ENCODE measurements around the gene ANKDD1B. TPM values are rescaled to one million over a fixed set of nuclear protein-coding genes. Genes with fewer than 3 reads are reported as not detected.
"Not testable (repeated sequence)": the region's sequence is repeated elsewhere in the genome, so short reads cannot be mapped to it uniquely, and the experiment has no call there.

ANKDD1B gene
- polyA plus RNA-seq, 2 of the 4 experiments (the other 2 are of a cell fraction): 0.09 to 0.14 TPM

DNA sequence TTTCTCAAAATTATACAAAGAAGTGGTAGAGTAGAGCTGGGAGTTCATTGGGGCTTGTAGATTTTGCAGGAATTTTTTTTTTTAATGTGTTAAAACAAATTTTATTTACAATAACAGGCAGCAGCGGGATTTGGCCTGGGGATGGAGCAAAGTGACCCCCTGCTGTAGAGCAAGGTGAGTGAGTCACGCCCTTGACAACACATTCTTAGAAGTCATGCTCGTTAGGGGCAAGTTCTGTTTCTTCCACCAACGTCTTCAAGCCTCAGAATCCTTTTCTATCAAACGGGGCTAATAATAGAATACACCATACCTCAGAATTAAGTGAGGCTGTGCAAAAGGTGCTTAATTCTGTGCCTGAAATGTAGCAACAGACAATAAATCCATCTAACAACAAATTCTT is 1.1 kb upstream of the ANKDD1B start (continued):
- no peak for TF ChIP-seq RARB (CRISPR knock-in tag; IDR thresholded peaks at IDR 0.05)
- no peak for TF ChIP-seq BHLHE40 (IDR thresholded peaks at IDR 0.05; ENCODE audit: low read depth, low read length)
- no peak for TF ChIP-seq KDM1A (IDR thresholded peaks at IDR 0.05; ENCODE audit: low read depth)
- TF ChIP-seq FOSB (CRISPR knock-in tag; IDR thresholded peaks at IDR 0.05): no peak
- no peak for TF ChIP-seq CHD4 (IDR thresholded peaks at IDR 0.05; ENCODE audit: borderline replicate concordance)
- TF ChIP-seq ESRRA (IDR thresholded peaks at IDR 0.05; ENCODE audit: borderline replicate concordance, low read length): no peak
- TF ChIP-seq PHF8 (IDR thresholded peaks at IDR 0.05; ENCODE audit: borderline replicate concordance, low read depth): no peak
- TF ChIP-seq HES2 (IDR thresholded peaks at IDR 0.05): no peak
- TF ChIP-seq BCL3 (IDR thresholded peaks at IDR 0.05): no peak
- no peak for TF ChIP-seq HOXB13 (CRISPR knock-in tag; IDR thresholded peaks at IDR 0.05; ENCODE audit: low read depth)

DNA sequence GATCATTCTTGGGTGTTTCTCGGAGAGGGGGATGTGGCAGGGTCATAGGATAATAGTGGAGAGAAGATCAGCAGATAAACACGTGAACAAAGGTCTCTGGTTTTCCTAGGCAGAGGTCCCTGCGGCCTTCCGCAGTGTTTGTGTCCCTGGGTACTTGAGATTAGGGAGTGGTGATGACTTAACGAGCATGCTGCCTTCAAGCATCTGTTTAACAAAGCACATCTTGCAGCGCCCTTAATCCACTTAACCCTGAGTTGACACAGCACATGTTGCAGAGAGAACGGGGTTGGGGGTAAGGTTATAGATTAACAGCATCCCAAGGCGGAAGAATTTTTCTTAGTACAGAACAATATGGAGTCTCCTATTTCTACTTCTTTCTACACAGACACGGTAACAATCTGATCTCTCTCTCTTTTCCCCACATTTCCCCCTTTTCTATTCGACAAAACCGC is 368 bp upstream of the ANKDD1B start:
- H3K4me2 ChIP-seq: peak overlapping the region; percentile 80
- TF ChIP-seq E2F6 (IDR thresholded peaks at IDR 0.05; ENCODE audit: borderline replicate concordance, low read depth): 0 out of 2 replicates have a peak, but pooled peaks have one; percentile 6
- TF ChIP-seq JUN (IDR thresholded peaks at IDR 0.05): 0 out of 5 replicates have a peak, but pooled peaks of 1 of the 2 experiments have one; percentile 1
- TF ChIP-seq MAX (IDR thresholded peaks at IDR 0.05): peak; percentile 64; the same call in 1 of the 2 replicates
- FAIRE-seq, H3K9me3 ChIP-seq, CTCF ChIA-PET, POLR2A ChIA-PET: not testable (repeated sequence)
- peak overlapping the region; percentile 68 for H3K4me3 ChIP-seq
- WGBS (ENCODE audit: missing lambda C conversion rate): 3% methylated on average over 10 of the region's 11 CpGs
- H3K4me1 ChIP-seq: peaks cover 12% of the 10 kb centered on the region
- H3K27ac ChIP-seq: peak overlapping the region; percentile 88 to 98
- DNase-seq (ENCODE audit: low read depth in 1 of 2, low spot score in 1 of 2) (peak in 1 of 2 experiments; percentile 73), ATAC-seq (peak in 1 of 2 experiments; percentile 69; a peak in 3 of 6 replicates)

DNA sequence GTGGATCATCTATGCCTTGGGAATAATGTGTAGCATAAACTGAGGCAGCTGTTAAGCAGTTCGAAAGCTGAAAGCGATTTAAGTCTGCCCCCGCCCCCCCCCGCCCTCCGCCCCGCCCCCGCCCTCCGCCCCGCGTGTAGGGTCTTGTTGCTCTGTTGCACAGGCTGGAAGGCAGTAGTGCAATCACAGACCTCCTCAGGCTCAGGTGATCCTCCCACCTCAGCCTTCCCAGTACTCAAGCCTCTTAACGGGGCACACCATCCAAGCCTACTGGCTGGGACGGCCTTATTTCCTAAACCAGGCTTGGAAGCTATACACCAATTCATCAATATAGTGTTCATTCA is 945 bp downstream of the ANKDD1B start:
- Histone ChIP-seq H3K4me1 (peaks cover 12% of the 10 kb centered on the region), H3K27ac (peak overlapping the region; percentile 88 to 98; a peak in 5 of 6 replicates), H3K4me3 (peak overlapping the region; percentile 68), H3K4me2 (peak overlapping the region; percentile 80), H3K9me3 (no peaks in the 10 kb centered on the region)
- CTCF ChIA-PET: interaction anchor here (1.3 kb wide), 1 partner anchor 71 kb away, joined by 3 read pairs; no protein-coding TSS in a partner anchor
- FAIRE-seq: no peak
- POLR2A ChIA-PET: interaction anchor here (0.7 kb wide), 1 partner anchor 57 kb away, joined by 3 read pairs; no protein-coding TSS in a partner anchor
- DNase-seq (ENCODE audit: low read depth in 1 of 2, low spot score in 1 of 2): no peak
- TF ChIP-seq JUN (IDR thresholded peaks at IDR 0.05): no peak
- no peak for TF ChIP-seq ZSCAN20 (CRISPR knock-in tag; IDR thresholded peaks at IDR 0.05)
- ATAC-seq: peak in 1 of 2 experiments; percentile 14; a peak in 2 of 6 replicates
- 51% methylated on average over 12 of the region's 12 CpGs for WGBS (ENCODE audit: missing lambda C conversion rate)

DNA sequence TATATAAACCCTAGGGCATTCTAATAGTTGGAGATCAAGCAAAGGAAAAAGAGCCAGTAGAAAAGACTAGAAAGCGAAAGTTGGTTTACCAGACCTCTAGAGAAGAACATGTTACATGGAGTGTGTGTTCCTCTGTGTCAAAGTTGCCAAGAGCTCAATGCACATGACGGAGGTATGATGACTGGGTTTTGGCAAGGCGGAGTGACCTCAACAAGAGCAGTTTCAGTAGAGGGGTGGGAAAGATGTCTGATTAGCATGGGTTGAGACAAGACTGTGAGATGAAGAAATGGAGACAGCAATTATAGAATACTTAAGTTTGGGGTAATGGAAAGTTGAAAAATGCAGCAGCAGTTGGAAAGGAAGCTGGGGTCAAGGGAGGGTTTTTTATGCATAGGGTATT is 1.6 kb downstream of the ANKDD1B start:
- Histone ChIP-seq H3K4me3 (no peak overlapping the region), H3K27ac (no peak overlapping the region; a peak in 1 of 6 replicates), H3K4me2 (no peak overlapping the region), H3K9me3 (no peaks in the 10 kb centered on the region), H3K4me1 (peaks cover 12% of the 10 kb centered on the region)
- POLR2A ChIA-PET: no interaction called here
- FAIRE-seq (no peak), ATAC-seq (no peak), DNase-seq (ENCODE audit: low read depth in 1 of 2, low spot score in 1 of 2) (no peak)
- CTCF ChIA-PET: interaction anchor here (1.4 kb wide), 1 partner anchor 9 kb away, joined by 3 read pairs; no protein-coding TSS in a partner anchor
- 96% methylated on average over 3 of the region's 3 CpGs for WGBS (ENCODE audit: missing lambda C conversion rate)
- TF ChIP-seq CHD2 (IDR thresholded peaks at IDR 0.05; ENCODE audit: low read length, partially characterized antibody) (no peak), ZSCAN20 (CRISPR knock-in tag; IDR thresholded peaks at IDR 0.05) (no peak), BCL3 (IDR thresholded peaks at IDR 0.05) (no peak), EHMT2 (IDR thresholded peaks at IDR 0.05; ENCODE audit: low read depth) (no peak), POLR2AphosphoS2 (conservative IDR thresholded peaks at IDR 0.05; ENCODE audit: low read length) (no peak), KDM5A (IDR thresholded peaks at IDR 0.05) (no peak), RNF2 (IDR thresholded peaks at IDR 0.05; ENCODE audit: borderline replicate concordance, low read depth) (no peak), CBX2 (IDR thresholded peaks at IDR 0.05; ENCODE audit: borderline replicate concordance, low read depth) (no peak), RFX5 (IDR thresholded peaks at IDR 0.05) (no peak)
- TF ChIP-seq, protein P1, sequence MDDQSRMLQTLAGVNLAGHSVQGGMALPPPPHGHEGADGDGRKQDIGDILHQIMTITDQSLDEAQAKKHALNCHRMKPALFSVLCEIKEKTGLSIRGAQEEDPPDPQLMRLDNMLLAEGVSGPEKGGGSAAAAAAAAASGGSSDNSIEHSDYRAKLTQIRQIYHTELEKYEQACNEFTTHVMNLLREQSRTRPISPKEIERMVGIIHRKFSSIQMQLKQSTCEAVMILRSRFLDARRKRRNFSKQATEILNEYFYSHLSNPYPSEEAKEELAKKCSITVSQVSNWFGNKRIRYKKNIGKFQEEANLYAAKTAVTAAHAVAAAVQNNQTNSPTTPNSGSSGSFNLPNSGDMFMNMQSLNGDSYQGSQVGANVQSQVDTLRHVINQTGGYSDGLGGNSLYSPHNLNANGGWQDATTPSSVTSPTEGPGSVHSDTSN (IDR thresholded peaks at IDR 0.05): no peak
- TF ChIP-seq, protein P2, sequence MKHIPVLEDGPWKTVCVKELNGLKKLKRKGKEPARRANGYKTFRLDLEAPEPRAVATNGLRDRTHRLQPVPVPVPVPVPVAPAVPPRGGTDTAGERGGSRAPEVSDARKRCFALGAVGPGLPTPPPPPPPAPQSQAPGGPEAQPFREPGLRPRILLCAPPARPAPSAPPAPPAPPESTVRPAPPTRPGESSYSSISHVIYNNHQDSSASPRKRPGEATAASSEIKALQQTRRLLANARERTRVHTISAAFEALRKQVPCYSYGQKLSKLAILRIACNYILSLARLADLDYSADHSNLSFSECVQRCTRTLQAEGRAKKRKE (CRISPR knock-in tag; IDR thresholded peaks at IDR 0.05; ENCODE audit: low read depth): no peak
- TF ChIP-seq, protein P3, sequence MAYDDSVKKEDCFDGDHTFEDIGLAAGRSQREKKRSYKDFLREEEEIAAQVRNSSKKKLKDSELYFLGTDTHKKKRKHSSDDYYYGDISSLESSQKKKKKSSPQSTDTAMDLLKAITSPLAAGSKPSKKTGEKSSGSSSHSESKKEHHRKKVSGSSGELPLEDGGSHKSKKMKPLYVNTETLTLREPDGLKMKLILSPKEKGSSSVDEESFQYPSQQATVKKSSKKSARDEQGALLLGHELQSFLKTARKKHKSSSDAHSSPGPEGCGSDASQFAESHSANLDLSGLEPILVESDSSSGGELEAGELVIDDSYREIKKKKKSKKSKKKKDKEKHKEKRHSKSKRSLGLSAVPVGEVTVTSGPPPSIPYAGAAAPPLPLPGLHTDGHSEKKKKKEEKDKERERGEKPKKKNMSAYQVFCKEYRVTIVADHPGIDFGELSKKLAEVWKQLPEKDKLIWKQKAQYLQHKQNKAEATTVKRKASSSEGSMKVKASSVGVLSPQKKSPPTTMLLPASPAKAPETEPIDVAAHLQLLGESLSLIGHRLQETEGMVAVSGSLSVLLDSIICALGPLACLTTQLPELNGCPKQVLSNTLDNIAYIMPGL (CRISPR knock-in tag; IDR thresholded peaks at IDR 0.05; ENCODE audit: borderline replicate concordance): no peak
